Immature natural killer cell (primary cell): ENCODE results near the gene TEX53. TPM values are rescaled to one million over a fixed set of nuclear protein-coding genes. Genes with fewer than 3 reads are reported as not detected.
A peak's percentile ranks its signal among the peaks of the same experiment; 100 is the strongest.

ENCODE experiments used
- DNase-seq, 3 donors: peaks; one replicate each; pipeline ENCODE4 v3.0.0; 2022; ENCODE audit warnings: mixed read lengths in 1 of 3
- H3K27ac Mint-ChIP-seq, 6 donors: one replicate each; pipeline ENCODE4 v1.8.0; 2020; ENCODE audit warnings: mixed read lengths in 6 of 6, mild to moderate bottlenecking in 5 of 6, inconsistent platforms in 4 of 6, moderate library complexity in 3 of 6
- H3K27me3 Mint-ChIP-seq, 3 donors: one replicate each; pipeline ENCODE4 v1.8.0; 2020 to 2021; ENCODE audit warnings: low read depth in 3 of 3, mild to moderate bottlenecking in 3 of 3, mixed read lengths in 3 of 3, moderate library complexity in 3 of 3, inconsistent platforms in 1 of 3
- H3K36me3 Mint-ChIP-seq, 3 donors: one replicate each; pipeline ENCODE4 v1.8.0; 2020; ENCODE audit warnings: mixed read lengths in 3 of 3, inconsistent platforms in 2 of 3, mild to moderate bottlenecking in 2 of 3
- H3K4me1 Mint-ChIP-seq, 2 donors: one replicate each; pipeline ENCODE4 v1.8.0; 2020; ENCODE audit warnings: inconsistent platforms in 2 of 2, mild to moderate bottlenecking in 2 of 2, mixed read lengths in 2 of 2, moderate library complexity in 1 of 2
- H3K4me3 Mint-ChIP-seq, 5 donors: one replicate each; pipeline ENCODE4 v1.8.0; 2020; ENCODE audit warnings: mild to moderate bottlenecking in 5 of 5, mixed read lengths in 5 of 5, inconsistent platforms in 3 of 5, moderate library complexity in 3 of 5
- H3K9me3 Mint-ChIP-seq, 6 donors: one replicate each; pipeline ENCODE4 v1.8.0; 2020; ENCODE audit warnings: mild to moderate bottlenecking in 6 of 6, mixed read lengths in 6 of 6, inconsistent platforms in 4 of 6, moderate library complexity in 3 of 6
- polyA plus RNA-seq, 3 donors: library from polyadenylated mRNA; unstranded; fragments of 300-500 nt; fragmentation: Illumina TruSeq; gene quantifications; one replicate each; pipeline ENCODE4 v1.2.3, GENCODE V29; 2021

Gene TEX53
- polyA plus RNA-seq, result not detected

- no peak for DNase-seq
- Mint-ChIP-seq H3K27ac (no peak within 1 kb of the TSS), H3K4me3 (no peak within 1 kb of the TSS)
Observed at GRCh38 chr9:114657705-114658104, at the start of gene TEX53. TSS of gene TEX53 (minus strand) at chr9:114657805. CDS start at chr9:114657774, 31 bp downstream.

GRCh38 chr9:114706711-114707110, 49.1 kb upstream of the TEX53 start:
- Mint-ChIP-seq H3K9me3 (peaks cover 0 to 2% (median 0%) of the 10 kb centered on the region in 6 donors), H3K36me3 (no peaks in the 10 kb centered on the region), H3K27ac (no peak overlapping the region), H3K4me1 (no peaks in the 10 kb centered on the region), H3K4me3 (no peak overlapping the region), H3K27me3 (peaks cover 2 to 8% (median 2%) of the 10 kb centered on the region in 3 donors)
- no peak for DNase-seq

More at GRCh38 chr9:114657705-114658104, at the start of gene TEX53:
- no peaks in the 10 kb centered on the region for H3K36me3 Mint-ChIP-seq
- H3K9me3 Mint-ChIP-seq, result no peaks in the 10 kb centered on the region
- peaks cover 2 to 9% (median 6%) of the 10 kb centered on the region in 3 donors for H3K27me3 Mint-ChIP-seq
- H3K4me1 Mint-ChIP-seq, result peaks cover 0 to 7% of the 10 kb centered on the region in 2 donors

- H3K9me3 Mint-ChIP-seq, result no peaks in the 10 kb centered on the region
- no peak overlapping the region for H3K27ac Mint-ChIP-seq
- H3K27me3 Mint-ChIP-seq, result peaks cover under 1 to 4% (median 2%) of the 10 kb centered on the region in 3 donors
- peaks cover 4 to 11% of the 10 kb centered on the region in 2 donors for H3K4me1 Mint-ChIP-seq
- DNase-seq, result no peak
- no peaks in the 10 kb centered on the region for H3K36me3 Mint-ChIP-seq
- H3K4me3 Mint-ChIP-seq, result no peak overlapping the region
Observed at GRCh38 chr9:114701988-114702387, 44.4 kb upstream of the TEX53 start.

- Mint-ChIP-seq H3K27ac (no peak overlapping the region), H3K36me3 (no peaks in the 10 kb centered on the region), H3K27me3 (peaks cover 0 to 2% (median 0%) of the 10 kb centered on the region in 3 donors), H3K4me1 (peaks cover 4 to 14% of the 10 kb centered on the region in 2 donors), H3K4me3 (no peak overlapping the region), H3K9me3 (no peaks in the 10 kb centered on the region)
- DNase-seq, result no peak
Observed at GRCh38 chr9:114697951-114698351, 40.3 kb upstream of the TEX53 start.

- H3K27me3 Mint-ChIP-seq, result peaks cover 0 to 2% (median 0%) of the 10 kb centered on the region in 3 donors
- peak in 1 of 3 donors; percentile 36 for DNase-seq
- no peaks in the 10 kb centered on the region for H3K9me3 Mint-ChIP-seq
- H3K4me3 Mint-ChIP-seq, result peak overlapping the region in 1 of 5 donors; percentile 60
- peaks cover 4 to 14% of the 10 kb centered on the region in 2 donors for H3K4me1 Mint-ChIP-seq
- peak overlapping the region in 1 of 6 donors; percentile 35 for H3K27ac Mint-ChIP-seq
- H3K36me3 Mint-ChIP-seq, result no peaks in the 10 kb centered on the region
Observed at GRCh38 chr9:114696814-114697544, 39.4 kb upstream of the TEX53 start.

GRCh38 chr9:114695948-114696347, 38.3 kb upstream of the TEX53 start:
- H3K27me3 Mint-ChIP-seq, result peaks cover 0 to 2% (median 0%) of the 10 kb centered on the region in 3 donors
- no peak overlapping the region for H3K4me3 Mint-ChIP-seq
- no peaks in the 10 kb centered on the region for H3K36me3 Mint-ChIP-seq
- no peak for DNase-seq
- H3K9me3 Mint-ChIP-seq, result no peaks in the 10 kb centered on the region
- H3K4me1 Mint-ChIP-seq, result peaks cover 4 to 14% of the 10 kb centered on the region in 2 donors
- no peak overlapping the region for H3K27ac Mint-ChIP-seq

GRCh38 chr9:114694719-114695269, 37.2 kb upstream of the TEX53 start:
- H3K9me3 Mint-ChIP-seq, result no peaks in the 10 kb centered on the region
- H3K36me3 Mint-ChIP-seq, result no peaks in the 10 kb centered on the region
- peaks cover 0 to 2% (median 0%) of the 10 kb centered on the region in 3 donors for H3K27me3 Mint-ChIP-seq
- H3K27ac Mint-ChIP-seq, result no peak overlapping the region
- DNase-seq, result no peak
- peaks cover 4 to 14% of the 10 kb centered on the region in 2 donors for H3K4me1 Mint-ChIP-seq
- no peak overlapping the region for H3K4me3 Mint-ChIP-seq

- H3K9me3 Mint-ChIP-seq, result no peaks in the 10 kb centered on the region
- no peak overlapping the region for H3K4me3 Mint-ChIP-seq
- no peak overlapping the region for H3K27ac Mint-ChIP-seq
- H3K4me1 Mint-ChIP-seq, result peaks cover 4 to 14% of the 10 kb centered on the region in 2 donors
- no peak for DNase-seq
- no peaks in the 10 kb centered on the region for H3K36me3 Mint-ChIP-seq
- H3K27me3 Mint-ChIP-seq, result no peaks in the 10 kb centered on the region
Observed at GRCh38 chr9:114694146-114694545, 36.5 kb upstream of the TEX53 start.

GRCh38 chr9:114693248-114693855, 35.7 kb upstream of the TEX53 start:
- no peak for DNase-seq
- Mint-ChIP-seq H3K27ac (no peak overlapping the region), H3K36me3 (no peaks in the 10 kb centered on the region), H3K4me1 (peaks cover 4 to 14% of the 10 kb centered on the region in 2 donors), H3K4me3 (no peak overlapping the region), H3K9me3 (no peaks in the 10 kb centered on the region), H3K27me3 (no peaks in the 10 kb centered on the region)

GRCh38 chr9:114691956-114692295, 34.3 kb upstream of the TEX53 start:
- Mint-ChIP-seq H3K27me3 (peaks cover 0 to 1% (median 0%) of the 10 kb centered on the region in 3 donors), H3K36me3 (no peaks in the 10 kb centered on the region), H3K4me3 (no peak overlapping the region), H3K27ac (peak overlapping the region in 2 of 6 donors; percentile 1 to 15), H3K9me3 (no peaks in the 10 kb centered on the region), H3K4me1 (peaks cover 0 to 3% of the 10 kb centered on the region in 2 donors)
- DNase-seq, result no peak

- H3K27me3 Mint-ChIP-seq, result peaks cover 0 to 1% (median 0%) of the 10 kb centered on the region in 3 donors
- H3K4me3 Mint-ChIP-seq, result peak overlapping the region in 1 of 5 donors; percentile 33
- no peaks in the 10 kb centered on the region for H3K9me3 Mint-ChIP-seq
- H3K27ac Mint-ChIP-seq, result peak overlapping the region in 3 of 6 donors; percentile 15 to 82 (median 23)
- no peaks in the 10 kb centered on the region for H3K4me1 Mint-ChIP-seq
- no peaks in the 10 kb centered on the region for H3K36me3 Mint-ChIP-seq
- DNase-seq, result peak in 1 of 3 donors; percentile 46
Observed at GRCh38 chr9:114691046-114691955, 33.7 kb upstream of the TEX53 start.

GRCh38 chr9:114690308-114690707, 32.7 kb upstream of the TEX53 start:
- DNase-seq, result no peak
- H3K27ac Mint-ChIP-seq, result no peak overlapping the region
- peaks cover 0 to 1% (median 0%) of the 10 kb centered on the region in 3 donors for H3K27me3 Mint-ChIP-seq
- peaks cover 0 to 3% of the 10 kb centered on the region in 2 donors for H3K4me1 Mint-ChIP-seq
- no peaks in the 10 kb centered on the region for H3K36me3 Mint-ChIP-seq
- no peaks in the 10 kb centered on the region for H3K9me3 Mint-ChIP-seq
- no peak overlapping the region for H3K4me3 Mint-ChIP-seq

GRCh38 chr9:114689813-114690212, 32.2 kb upstream of the TEX53 start:
- Mint-ChIP-seq H3K27ac (no peak overlapping the region), H3K27me3 (peaks cover 0 to 1% (median 0%) of the 10 kb centered on the region in 3 donors)

More at GRCh38 chr9:114689813-114690212, 32.2 kb upstream of the TEX53 start:
- H3K4me1 Mint-ChIP-seq, result peaks cover 0 to 3% of the 10 kb centered on the region in 2 donors
- DNase-seq, result no peak
- H3K36me3 Mint-ChIP-seq, result no peaks in the 10 kb centered on the region
- H3K4me3 Mint-ChIP-seq, result no peak overlapping the region
- H3K9me3 Mint-ChIP-seq, result no peaks in the 10 kb centered on the region
